RWPE1 (cell line): ENCODE data around the gene METTL13.

Source experiments
- CTCF ChIA-PET: fragments of 350-600 bp; sonication (Branson Sonifier 250); formaldehyde crosslinking; extraction: SDS; loops from one replicate; lab custom pipeline; 2021; lab: Yijun Ruan, JAX
- POLR2A ChIA-PET: fragments of 400-600 bp; formaldehyde crosslinking; extraction: SDS; loops from one replicate; lab custom pipeline; 2020; ENCODE audit warnings: antibody characterized with exemption; ENCODE audit not compliant: low non-redundant PET; lab: Yijun Ruan, JAX
- DNase-seq: peaks from one replicate; pipeline ENCODE4 v3.0.0; 2012; ENCODE audit warnings: low spot score
- H3K27ac ChIP-seq: fragments of 450-650 bp; 2 replicates; pipeline ENCODE4 v1.5.1; 2017
- TF ChIP-seq, protein P1 (sequence below): fragments of 450-650 bp; conservative IDR thresholded peaks from 2 replicates; pipeline ENCODE4 v1.5.1; 2017; ENCODE audit warnings: low read depth, mild to moderate bottlenecking

METTL13 gene

DNA sequence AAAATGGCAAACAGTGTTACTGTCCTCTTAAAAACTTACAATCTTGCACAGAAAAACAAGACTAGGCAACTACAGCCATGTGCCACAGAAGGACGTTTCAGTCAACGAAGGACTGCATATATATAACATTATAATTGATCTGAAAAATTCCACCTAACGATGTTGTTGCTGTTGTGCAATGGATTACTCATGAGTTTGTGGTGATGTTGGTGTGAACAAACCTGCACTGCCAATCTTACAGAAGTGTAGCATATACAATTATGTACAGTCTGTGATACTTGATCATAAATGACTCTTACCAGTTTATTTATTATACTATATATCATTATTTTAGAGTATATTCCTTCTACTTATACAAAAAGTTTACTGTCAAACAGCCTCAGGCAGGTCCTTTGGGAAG, 32.8 kb upstream of the METTL13 start:
- DNase-seq: no peak
- H3K27ac ChIP-seq: no peak overlapping the region
- POLR2A ChIA-PET: no interaction called here
- CTCF ChIA-PET: no interaction called here
- TF ChIP-seq, protein P1, sequence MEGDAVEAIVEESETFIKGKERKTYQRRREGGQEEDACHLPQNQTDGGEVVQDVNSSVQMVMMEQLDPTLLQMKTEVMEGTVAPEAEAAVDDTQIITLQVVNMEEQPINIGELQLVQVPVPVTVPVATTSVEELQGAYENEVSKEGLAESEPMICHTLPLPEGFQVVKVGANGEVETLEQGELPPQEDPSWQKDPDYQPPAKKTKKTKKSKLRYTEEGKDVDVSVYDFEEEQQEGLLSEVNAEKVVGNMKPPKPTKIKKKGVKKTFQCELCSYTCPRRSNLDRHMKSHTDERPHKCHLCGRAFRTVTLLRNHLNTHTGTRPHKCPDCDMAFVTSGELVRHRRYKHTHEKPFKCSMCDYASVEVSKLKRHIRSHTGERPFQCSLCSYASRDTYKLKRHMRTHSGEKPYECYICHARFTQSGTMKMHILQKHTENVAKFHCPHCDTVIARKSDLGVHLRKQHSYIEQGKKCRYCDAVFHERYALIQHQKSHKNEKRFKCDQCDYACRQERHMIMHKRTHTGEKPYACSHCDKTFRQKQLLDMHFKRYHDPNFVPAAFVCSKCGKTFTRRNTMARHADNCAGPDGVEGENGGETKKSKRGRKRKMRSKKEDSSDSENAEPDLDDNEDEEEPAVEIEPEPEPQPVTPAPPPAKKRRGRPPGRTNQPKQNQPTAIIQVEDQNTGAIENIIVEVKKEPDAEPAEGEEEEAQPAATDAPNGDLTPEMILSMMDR: no peak

DNA sequence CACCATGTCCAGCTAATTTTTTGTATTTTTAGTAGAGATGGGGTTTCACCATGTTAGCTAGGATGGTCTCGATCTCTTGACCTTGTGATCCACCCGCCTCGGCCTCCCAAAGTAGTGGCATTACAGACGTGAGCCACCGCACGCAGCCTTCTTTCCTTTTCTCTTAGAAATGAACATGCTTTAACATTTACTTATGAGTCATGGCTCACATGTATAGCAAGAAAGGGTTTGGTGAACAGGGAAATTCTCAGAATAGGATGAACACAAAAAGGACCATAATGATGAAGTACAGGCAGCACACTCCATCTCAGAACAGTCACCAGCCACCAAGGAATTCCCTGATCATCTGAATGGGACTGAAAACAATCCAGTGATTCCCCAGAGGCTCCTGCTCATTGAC, 30.2 kb upstream of the METTL13 start:
- no peak overlapping the region for H3K27ac ChIP-seq
- CTCF ChIA-PET: interaction anchor here (0.6 kb wide), 1 partner anchor 96 kb away, joined by 4 read pairs; no protein-coding TSS in a partner anchor
- TF ChIP-seq, protein P1: no peak
- no peak for DNase-seq
- POLR2A ChIA-PET: no interaction called here

DNA sequence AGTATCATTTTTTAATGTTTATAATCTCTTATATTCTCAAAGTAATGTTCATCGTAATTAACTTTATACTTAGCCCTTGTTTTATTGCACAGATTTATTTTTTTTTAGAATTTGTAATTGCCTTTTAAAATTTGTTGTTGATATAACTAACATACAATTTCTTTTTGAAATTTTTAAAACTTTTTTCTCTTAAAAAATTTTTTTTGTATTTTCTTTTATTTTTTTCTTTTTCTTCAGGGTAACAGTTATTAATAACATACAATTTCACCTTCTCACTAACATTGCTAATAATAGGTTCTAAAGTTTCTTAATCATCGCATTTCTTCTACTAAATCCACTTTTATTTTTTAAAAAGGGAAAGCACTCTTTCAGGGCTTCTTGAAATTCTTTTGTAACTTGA, 28.3 kb upstream of the METTL13 start:
- CTCF ChIA-PET: no interaction called here
- POLR2A ChIA-PET: no interaction called here
- no peak for DNase-seq
- TF ChIP-seq, protein P1: no peak
- no peak overlapping the region for H3K27ac ChIP-seq

DNA sequence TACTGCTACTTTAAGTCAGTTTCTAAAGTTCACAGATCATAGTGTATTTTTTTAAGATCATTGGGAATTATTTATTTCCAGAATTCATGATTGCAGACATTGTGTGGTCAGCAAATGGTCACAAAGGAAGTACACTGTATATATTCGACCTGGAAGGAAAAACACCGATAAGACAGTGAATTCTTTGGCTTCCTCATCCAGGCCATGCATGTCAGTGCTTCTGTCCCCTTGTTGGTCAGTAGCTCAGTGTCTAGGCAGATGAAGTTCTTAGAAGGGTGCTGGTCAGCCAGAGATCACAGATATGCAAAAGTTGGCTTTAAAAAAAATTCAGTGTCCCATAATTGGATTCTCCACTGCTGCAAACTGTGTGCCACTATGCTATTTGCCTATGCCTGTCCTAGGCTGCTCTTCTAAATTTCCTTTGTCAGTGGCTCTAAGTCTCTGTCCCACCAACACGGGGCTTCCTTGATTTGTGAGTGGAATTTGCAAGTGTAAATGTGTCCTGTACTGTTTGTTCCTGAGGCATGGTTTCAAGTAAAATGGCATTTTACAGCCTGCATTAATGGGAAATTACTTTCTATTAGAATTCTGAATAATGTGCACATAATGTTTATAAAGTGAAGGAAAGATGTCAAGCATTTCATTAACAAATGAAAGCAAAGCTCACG, 27.6 kb upstream of the METTL13 start:
- TF ChIP-seq, protein P1: no peak
- DNase-seq: no peak
- H3K27ac ChIP-seq: peak overlapping the region; percentile 74
- CTCF ChIA-PET: interaction anchor here (0.6 kb wide), 1 partner anchor 1093 kb away, joined by 3 read pairs; no protein-coding TSS in a partner anchor
- POLR2A ChIA-PET: no interaction called here

DNA sequence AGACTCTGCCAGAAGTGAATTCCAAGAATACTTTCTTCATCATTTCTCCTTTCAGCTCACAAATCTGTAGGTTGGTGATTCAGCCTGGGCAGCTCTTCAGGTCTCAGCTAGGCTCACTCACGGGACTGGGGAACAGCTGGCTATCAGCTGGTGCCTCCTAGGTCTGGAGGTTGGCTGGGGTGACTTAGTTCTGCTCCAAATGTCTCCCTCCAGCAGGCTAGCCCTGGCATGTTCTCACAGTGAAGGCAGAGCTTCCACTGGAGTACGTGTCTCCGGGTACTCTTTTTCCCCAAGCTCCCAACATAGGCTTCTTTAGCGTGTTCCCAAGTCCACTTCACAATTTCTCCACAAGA, 27.1 kb upstream of the METTL13 start:
- TF ChIP-seq, protein P1: no peak
- CTCF ChIA-PET: interaction anchor here (0.6 kb wide), 1 partner anchor 1094 kb away, joined by 3 read pairs; no protein-coding TSS in a partner anchor
- POLR2A ChIA-PET: no interaction called here
- H3K27ac ChIP-seq: peak overlapping the region; percentile 74
- peak; percentile 17 for DNase-seq

DNA sequence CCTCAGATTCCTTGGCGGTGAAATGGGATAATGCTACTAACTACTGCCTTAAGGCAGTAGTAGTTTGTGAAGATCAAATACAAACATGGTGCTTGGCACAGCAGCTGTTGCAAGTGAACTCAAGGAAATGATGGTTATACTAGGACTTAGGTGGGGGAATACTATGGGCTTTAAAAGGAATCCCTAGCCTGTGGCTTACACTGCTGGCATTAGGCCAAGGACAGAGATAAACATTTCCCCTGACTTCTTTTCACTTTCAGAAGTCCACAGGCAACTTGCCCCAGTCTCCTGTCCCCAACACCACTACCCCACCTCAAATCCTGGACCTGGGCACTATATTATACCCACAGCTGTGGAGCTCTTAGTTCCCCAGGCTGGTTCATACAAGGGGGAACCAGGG, 26.5 kb upstream of the METTL13 start:
- POLR2A ChIA-PET: no interaction called here
- TF ChIP-seq, protein P1: no peak

More for the DNA sequence above, 26.5 kb upstream of the METTL13 start:
- no peak for DNase-seq
- H3K27ac ChIP-seq: peak overlapping the region; percentile 74; the same call in 1 of the 2 replicates
- CTCF ChIA-PET: no interaction called here
